H1 (cell line): ENCODE results near the gene SMNDC1. TPM values are rescaled to one million over a fixed set of nuclear protein-coding genes. Genes with fewer than 3 reads are reported as not detected.
A peak's percentile ranks its signal among the peaks of the same experiment; 100 is the strongest.

ENCODE experiments used
- CTCF ChIA-PET: fragments of 300-600 bp; sonication (Branson Sonifier 250); formaldehyde crosslinking; loops from one replicate; lab custom pipeline; 2021; ENCODE audit not compliant: partially characterized antibody; lab: Charles Lee
- POLR2A ChIA-PET: fragments of 300-600 bp; sonication (Branson Sonifier 250); formaldehyde crosslinking; loops from one replicate; lab custom pipeline; 2021; ENCODE audit warnings: inconsistent platforms; ENCODE audit not compliant: partially characterized antibody; lab: Charles Lee
- DNase-seq, 2 experiments: peaks; one replicate each; pipeline versions ENCODE4 v3.0.0 to v3.0.0-alpha.2; 2010 to 2022; ENCODE audit warnings: low spot score in 2 of 2, low read depth in 1 of 2, mixed read lengths in 1 of 2
- FAIRE-seq: peaks from 2 replicates; lab custom pipeline; 2011; peaks lifted over from hg19 to GRCh38; lab: Jason Lieb, UNC
- H2AFZ ChIP-seq: 2 replicates; pipeline ENCODE4 v1.8.1; 2012; ENCODE audit warnings: low read length, inconsistent platforms
- H2AK5ac ChIP-seq: 2 replicates; pipeline ENCODE4 v1.6.1; 2013; ENCODE audit warnings: low read depth, low read length
- H2BK120ac ChIP-seq: replicated peaks from 2 replicates; pipeline ENCODE3; 2013; ENCODE audit warnings: low read depth, low read length, inconsistent platforms
- H2BK12ac ChIP-seq: 2 replicates; pipeline ENCODE4 v1.6.1; 2013; ENCODE audit warnings: low read depth, low read length
- H2BK15ac ChIP-seq: 2 replicates; pipeline ENCODE4 v1.6.1; 2013; ENCODE audit warnings: low read length
- H2BK20ac ChIP-seq: 2 replicates; pipeline ENCODE4 v1.6.1; 2013; ENCODE audit warnings: low read length
- H2BK5ac ChIP-seq: 2 replicates; pipeline ENCODE4 v1.6.1; 2013; ENCODE audit warnings: low read depth, low read length
- H3K14ac ChIP-seq: 2 replicates; pipeline ENCODE4 v1.6.1; 2013; ENCODE audit warnings: inconsistent platforms; ENCODE audit not compliant: insufficient read length
- H3K18ac ChIP-seq: 2 replicates; pipeline ENCODE4 v1.6.1; 2013; ENCODE audit warnings: low read length; ENCODE audit errors: extremely low read depth
- H3K23ac ChIP-seq: 2 replicates; pipeline ENCODE4 v1.6.1; 2013; ENCODE audit warnings: inconsistent platforms; ENCODE audit not compliant: insufficient read length
- H3K23me2 ChIP-seq: 2 replicates; pipeline ENCODE4 v1.6.1; 2013; ENCODE audit warnings: low read depth, low read length
- H3K27ac ChIP-seq: 2 replicates; pipeline ENCODE4 v1.6.1; 2011; ENCODE audit warnings: low read depth, low read length, inconsistent platforms
- H3K27me3 ChIP-seq, 4 experiments: replicated peaks in 1 of 4; 1 replicate in 1 of 4; 2 replicates in 3 of 4; pipeline versions ENCODE4 v1.6.1 to v1.8.1; 2011 to 2013; ENCODE audit warnings: low read length in 3 of 4, mild to moderate bottlenecking in 3 of 4, inconsistent platforms in 2 of 4, mixed read lengths in 2 of 4, moderate library complexity in 1 of 4; ENCODE audit not compliant: control insufficient read depth in 3 of 4, insufficient read depth in 3 of 4; ENCODE audit errors: extremely low read depth in 1 of 4
- H3K36me3 ChIP-seq, 4 experiments: 2 replicates each; pipeline versions ENCODE4 v1.6.1 to v1.8.1; 2011 to 2013; ENCODE audit warnings: mild to moderate bottlenecking in 4 of 4, low read length in 3 of 4, moderate library complexity in 2 of 4, control low read depth in 1 of 4, inconsistent platforms in 1 of 4; ENCODE audit not compliant: insufficient read depth in 4 of 4, control insufficient read depth in 2 of 4
- H3K4ac ChIP-seq: replicated peaks from 2 replicates; pipeline ENCODE3; 2013; ENCODE audit warnings: low read length, low read depth, mixed read lengths, inconsistent platforms; ENCODE audit not compliant: insufficient read length
- H3K4me1 ChIP-seq, 4 experiments: replicated peaks in 1 of 4; 1 replicate in 1 of 4; 2 replicates in 3 of 4; pipeline versions ENCODE4 v1.6.1 to v1.8.1; 2011 to 2013; ENCODE audit warnings: low read length in 3 of 4, inconsistent platforms in 2 of 4, mixed read lengths in 1 of 4; ENCODE audit not compliant: insufficient read depth in 4 of 4, control insufficient read depth in 3 of 4
- H3K4me2 ChIP-seq, 2 experiments: 2 replicates each; pipeline versions ENCODE4 v1.6.1 to v1.8.1; 2011 to 2013; ENCODE audit warnings: low read depth in 2 of 2, low read length in 2 of 2, control low read depth in 1 of 2, inconsistent platforms in 1 of 2, mild to moderate bottlenecking in 1 of 2; ENCODE audit not compliant: insufficient read depth in 1 of 2
- H3K4me3 ChIP-seq, 4 experiments: fragments of 200-600, 300-600 bp in 1 of 4; sonication (generic), shearing (Covaris generic), sonication (Bioruptor Twin) in 1 of 4; 2 replicates each; pipeline versions ENCODE4 v1.5.1 to v1.8.1; 2011 to 2016; ENCODE audit warnings: low read length in 4 of 4, low read depth in 3 of 4, control low read depth in 2 of 4, inconsistent platforms in 2 of 4, mild to moderate bottlenecking in 2 of 4, mixed read lengths in 1 of 4, moderate library complexity in 1 of 4; ENCODE audit not compliant: insufficient read depth in 2 of 4; ENCODE audit errors: extremely low read depth in 1 of 4
- H3K56ac ChIP-seq: replicated peaks from 2 replicates; pipeline ENCODE3; 2013; ENCODE audit warnings: low read depth, mild to moderate bottlenecking, mixed read lengths, low read length, inconsistent platforms; ENCODE audit not compliant: insufficient read length
- H3K79me1 ChIP-seq: 2 replicates; pipeline ENCODE4 v1.6.1; 2013; ENCODE audit warnings: low read depth, low read length, control low read depth
- H3K79me2 ChIP-seq, 2 experiments: 2 replicates each; pipeline versions ENCODE4 v1.6.1 to v1.8.1; 2012 to 2013; ENCODE audit warnings: low read length in 2 of 2, mild to moderate bottlenecking in 2 of 2, inconsistent platforms in 1 of 2; ENCODE audit not compliant: insufficient read depth in 2 of 2, control insufficient read depth in 1 of 2
- H3K9ac ChIP-seq, 4 experiments: replicated peaks in 1 of 4; 1 replicate in 1 of 4; 2 replicates in 3 of 4; pipeline versions ENCODE4 v1.6.1 to v1.8.1; 2011 to 2013; ENCODE audit warnings: low read depth in 3 of 4, low read length in 3 of 4, control low read depth in 2 of 4, mild to moderate bottlenecking in 2 of 4, moderate library complexity in 2 of 4, inconsistent platforms in 1 of 4; ENCODE audit errors: extremely low read depth in 1 of 4
- H3K9me3 ChIP-seq, 2 experiments: 2 replicates each; pipeline versions ENCODE4 v1.6.1 to v1.8.1; 2012 to 2013; ENCODE audit warnings: mild to moderate bottlenecking in 2 of 2, moderate library complexity in 2 of 2, control low read depth in 1 of 2, inconsistent platforms in 1 of 2, low read depth in 1 of 2, low read length in 1 of 2, mixed read lengths in 1 of 2; ENCODE audit not compliant: insufficient read depth in 2 of 2
- H4K20me1 ChIP-seq, 2 experiments: replicated peaks in 1 of 2; 2 replicates each; pipeline versions ENCODE3 to v1.8.1; 2011 to 2013; ENCODE audit warnings: inconsistent platforms in 2 of 2, low read length in 2 of 2, mild to moderate bottlenecking in 1 of 2; ENCODE audit not compliant: insufficient read depth in 2 of 2, control insufficient read depth in 1 of 2
- H4K5ac ChIP-seq: 2 replicates; pipeline ENCODE4 v1.6.1; 2013; ENCODE audit warnings: low read length, low read depth, mixed read lengths, inconsistent platforms; ENCODE audit not compliant: insufficient read length
- H4K8ac ChIP-seq: 2 replicates; pipeline ENCODE4 v1.8.0; 2013; ENCODE audit warnings: mild to moderate bottlenecking, moderate library complexity, low read length, inconsistent platforms; ENCODE audit not compliant: insufficient read depth; ENCODE audit errors: extremely low read depth
- H4K91ac ChIP-seq: replicated peaks from 2 replicates; pipeline ENCODE3; 2013; ENCODE audit warnings: low read length, mixed read lengths, inconsistent platforms; ENCODE audit not compliant: insufficient read length
- ASH2L ChIP-seq: fragments of 200-600, 300-600 bp; sonication (generic); IDR thresholded peaks from one replicate; pipeline ENCODE4 v1.7.1; 2017; ENCODE audit warnings: low read length
- E2F6 ChIP-seq: IDR thresholded peaks from 2 replicates; pipeline ENCODE4 v1.6.1; 2012; ENCODE audit warnings: inconsistent platforms
- EP300 ChIP-seq, 2 experiments: IDR thresholded peaks; 1 replicate in 1 of 2; 2 replicates in 1 of 2; pipeline ENCODE4 v1.6.1; 2011 to 2012; ENCODE audit warnings: low read depth in 2 of 2, low read length in 2 of 2, mild to moderate bottlenecking in 2 of 2, borderline replicate concordance in 1 of 2, inconsistent platforms in 1 of 2, moderate library complexity in 1 of 2
- EZH2 ChIP-seq: fragments of 200-600 bp; sonication (generic); IDR thresholded peaks from 2 replicates; pipeline ENCODE4 v1.7.1; 2012; ENCODE audit warnings: low read depth, mild to moderate bottlenecking, moderate library complexity, low read length, inconsistent platforms; ENCODE audit not compliant: severe bottlenecking
- WGBS, 2 experiments: shearing (Covaris generic) in 1 of 2; methylation state at CpG; one replicate each; pipeline versions ENCODE4 v1.1.6 to v1.1.7; 2013 to 2015; ENCODE audit warnings: low lambda C conversion rate in 2 of 2, mixed read lengths in 2 of 2, inconsistent platforms in 1 of 2, low coverage in 1 of 2, missing lambda C conversion rate in 1 of 2; ENCODE audit not compliant: insufficient replicate concordance in 2 of 2, insufficient coverage in 1 of 2, insufficient read length in 1 of 2; ENCODE audit errors: extremely low coverage in 1 of 2, missing lambda C conversion rate in 1 of 2; 5-methylcytosine and 5-hydroxymethylcytosine counted together
- polyA plus RNA-seq, 7 experiments: library from polyadenylated mRNA; depleted of rRNA in 3 of 7; stranded (reverse) in 5 of 7; unstranded in 2 of 7; fragments of >200 nt in 5 of 7; fragments of 200-250 nt in 2 of 7; gene quantifications; 1 replicate in 5 of 7; 2 replicates in 1 of 7; 4 replicates in 1 of 7; pipeline versions ENCODE4 v1.2.1 to v1.2.3, GENCODE V29; 2011 to 2013; ENCODE audit warnings: missing spikeins in 2 of 7, mixed read lengths in 2 of 7
- total RNA-seq: library from RNA; stranded (reverse); fragmentation: NEBNext Ultra II Directional; extraction: Animal tissue kit (Norgen Biotek cat#: 25700); gene quantifications from 2 replicates; pipeline ENCODE4 v1.2.1, GENCODE V29; 2021

The SMNDC1 gene
- total and polyA plus RNA-seq, 2 of the 8 experiments (the other 6 are each of a cell fraction or from before 2014, with no cell fraction given): 8.1 to 48.6 TPM

- 92% methylated on average over 14 of the region's 15 CpGs; no CpG with 5 or more reads in 1 of the 2 experiments for WGBS, 2 experiments
- DNase-seq (no peak), FAIRE-seq (no peak)
- Histone ChIP-seq H3K14ac (no peak overlapping the region), H3K4me2 (no peak overlapping the region), H3K79me2 (no peaks in the 10 kb centered on the region), H4K5ac (no peak overlapping the region), H4K91ac (peak overlapping the region; percentile 17), H2BK120ac (no peak overlapping the region), H3K27ac (no peak overlapping the region), H4K8ac (no peak overlapping the region), H2BK20ac (peak overlapping the region; percentile 76; the same call in 1 of the 2 replicates), H3K23ac (no peak overlapping the region), H3K27me3 (no peaks in the 10 kb centered on the region), H3K9ac (no peak overlapping the region), H3K4ac (no peak overlapping the region), H2AK5ac (no peak overlapping the region), H2BK12ac (peak overlapping the region; percentile 82), H3K79me1 (no peaks in the 10 kb centered on the region), H3K4me3 (no peak overlapping the region), H2BK5ac (peak overlapping the region; percentile 63), H3K23me2 (no peaks in the 10 kb centered on the region), H3K36me3 (no peaks in the 10 kb centered on the region), H2BK15ac (peak overlapping the region; percentile 93; the same call in 1 of the 2 replicates), H3K56ac (no peak overlapping the region), H2AFZ (no peak overlapping the region), H4K20me1 (no peaks in the 10 kb centered on the region), H3K9me3 (peaks cover 3 to 4% of the 10 kb centered on the region in 2 experiments; a peak in 1 of 4 replicates), H3K4me1 (peaks cover 0 to 3% (median 0%) of the 10 kb centered on the region in 4 experiments; a peak in 2 of 7 replicates), H3K18ac (no peak overlapping the region)
- no peak for TF ChIP-seq EZH2
- TF ChIP-seq EP300 (IDR thresholded peaks at IDR 0.05; ENCODE audit: borderline replicate concordance in 1 of 2, low read depth in 2 of 2, low read length in 2 of 2): no peak
- TF ChIP-seq E2F6: no peak
- no peak for TF ChIP-seq ASH2L
- POLR2A ChIA-PET: interaction anchor here (0.9 to 1.2 kb wide), 2 partner anchors 21 to 181 kb away, joined by 3 to 4 read pairs; no protein-coding TSS in a partner anchor
- CTCF ChIA-PET: interaction anchor here (0.6 to 1.5 kb wide), 5 partner anchors 8 to 228 kb away, joined by 3 to 7 read pairs (median 3); no protein-coding TSS in a partner anchor
Measured at GRCh38 chr10:110317866-110318850, 13.4 kb upstream of the SMNDC1 start.
